Lower lobe of right lung (tissue), 2 donors: ENCODE measurements around the gene SHD. TPM values are rescaled to one million over a fixed set of nuclear protein-coding genes. Genes with fewer than 3 reads are reported as not detected.
A peak's percentile ranks its signal among the peaks of the same experiment; 100 is the strongest.
"Not testable (repeated sequence)": the region's sequence is repeated elsewhere in the genome, so short reads cannot be mapped to it uniquely, and the experiment has no call there.

Experiments
- ATAC-seq, 2 donors: fragments of 200-7000 bp; cut with Tn5 transposase; one replicate each; pipeline ENCODE4 v1.9.1; 2020 to 2022; ENCODE audit warnings: mild to moderate bottlenecking in 2 of 2, moderate library complexity in 2 of 2
- DNase-seq: peaks from one replicate; pipeline ENCODE4 v3.0.0-alpha.2; 2020
- H3K27ac ChIP-seq: fragments of 200-600 bp; one replicate; pipeline ENCODE4 v1.8.0; 2022
- H3K27me3 ChIP-seq: fragments of 200-600 bp; one replicate; pipeline ENCODE4 v1.8.0; 2022; ENCODE audit warnings: low read depth
- H3K36me3 ChIP-seq: fragments of 200-600 bp; one replicate; pipeline ENCODE4 v1.8.0; 2022; ENCODE audit warnings: mild to moderate bottlenecking
- H3K4me1 ChIP-seq: fragments of 200-600 bp; one replicate; pipeline ENCODE4 v1.8.0; 2022
- H3K4me3 ChIP-seq: fragments of 200-600 bp; one replicate; pipeline ENCODE4 v1.8.0; 2022; ENCODE audit warnings: mild to moderate bottlenecking
- H3K9me3 ChIP-seq: fragments of 200-600 bp; one replicate; pipeline ENCODE4 v1.8.0; 2022
- CTCF ChIP-seq: fragments of 200-600 bp; IDR thresholded peaks from one replicate; pipeline ENCODE4 v1.8.0; 2022; ENCODE audit warnings: antibody characterized with exemption, mild to moderate bottlenecking
- intact Hi-C: fragments of 100-400 bp; cut with DNase I; formaldehyde crosslinking; loops from one replicate; pipeline ENCODE4 v1.11.0; 2022
- long read RNA-seq: library from polyadenylated mRNA; unstranded; transcript quantifications from one replicate; pipeline ENCODE4 v2.0.0, GENCODE V29; 2021
- total RNA-seq: library from RNA; stranded (reverse); fragmentation: NEBNext Ultra II Directional; extraction: Animal tissue kit (Norgen Biotek cat#: 25700); gene quantifications from one replicate; pipeline ENCODE4 v1.2.1, GENCODE V29; 2021
- donor health status: DM: no; HTN: yes; CAD: no; lungs with severe emphysema.

Gene SHD
- not detected for total RNA-seq
- long read RNA-seq, partial matches to known transcripts: 0 of 1 reads
- long read RNA-seq, other reads (novel, unspliced or antisense): 1 of 1 reads

- intact Hi-C loops: no loop called here
- no peak for TF ChIP-seq CTCF
- Histone ChIP-seq H3K4me3 (peak within 1 kb of the TSS; percentile 14), H3K27me3 (peaks cover 54% of the 10 kb centered on the region), H3K27ac (no peak within 1 kb of the TSS), H3K9me3 (no peaks in the 10 kb centered on the region), H3K4me1 (peaks cover 8% of the 10 kb centered on the region), H3K36me3 (no peaks in the 10 kb centered on the region)
- ATAC-seq (no peak), DNase-seq (no peak)
Measured at GRCh38 chr19:4278419-4279266, at the start of gene SHD. SHD (plus strand) TSS chr19:4279266; CDS start chr19:4280064, 798 bp downstream.

- H3K4me1 ChIP-seq, H3K27ac ChIP-seq, H3K4me3 ChIP-seq, H3K36me3 ChIP-seq, ATAC-seq, intact Hi-C loops, DNase-seq, H3K9me3 ChIP-seq: not testable (repeated sequence)
- peaks cover 40% of the 10 kb centered on the region for H3K27me3 ChIP-seq
Measured at GRCh38 chr19:4230237-4230636, 48.8 kb upstream of the SHD start.

- H3K4me1 ChIP-seq, DNase-seq, ATAC-seq, H3K36me3 ChIP-seq, H3K27ac ChIP-seq, H3K9me3 ChIP-seq, intact Hi-C loops, H3K4me3 ChIP-seq: not testable (repeated sequence)
- H3K27me3 ChIP-seq: peaks cover 40% of the 10 kb centered on the region
Measured at GRCh38 chr19:4231521-4231920, 47.5 kb upstream of the SHD start.

GRCh38 chr19:4232139-4232538 is 46.9 kb upstream of the SHD start:
- H3K27ac ChIP-seq, ATAC-seq, DNase-seq, intact Hi-C loops, H3K36me3 ChIP-seq, H3K4me3 ChIP-seq, H3K9me3 ChIP-seq, H3K4me1 ChIP-seq: not testable (repeated sequence)
- H3K27me3 ChIP-seq: peaks cover 40% of the 10 kb centered on the region

- DNase-seq (no peak), ATAC-seq (no peak)
- no peak overlapping the region for H3K27ac ChIP-seq
- TF ChIP-seq CTCF: no peak
- no peaks in the 10 kb centered on the region for H3K36me3 ChIP-seq
- intact Hi-C loops: no loop called here
- peaks cover 6% of the 10 kb centered on the region for H3K4me1 ChIP-seq
- no peak overlapping the region for H3K4me3 ChIP-seq
- H3K9me3 ChIP-seq: no peaks in the 10 kb centered on the region
- H3K27me3 ChIP-seq: peaks cover 40% of the 10 kb centered on the region
Measured at GRCh38 chr19:4232614-4233281, 46.3 kb upstream of the SHD start.

- H3K36me3 ChIP-seq: no peaks in the 10 kb centered on the region
- H3K4me3 ChIP-seq: no peak overlapping the region
- H3K27ac ChIP-seq: no peak overlapping the region
- intact Hi-C loops: no loop called here
- peaks cover 40% of the 10 kb centered on the region for H3K27me3 ChIP-seq
- H3K9me3 ChIP-seq: no peaks in the 10 kb centered on the region
- H3K4me1 ChIP-seq: peaks cover 6% of the 10 kb centered on the region
- ATAC-seq (peak; percentile 54 to 59), DNase-seq (peak; percentile 67)
- TF ChIP-seq CTCF: peak; percentile 49
Measured at GRCh38 chr19:4233282-4233853, 45.7 kb upstream of the SHD start.
